ENCODE data around the gene MRAS.
"Not testable (repeated sequence)": the region's sequence is repeated elsewhere in the genome, so short reads cannot be mapped to it uniquely, and the experiment has no call there.

Gene MRAS

DNA sequence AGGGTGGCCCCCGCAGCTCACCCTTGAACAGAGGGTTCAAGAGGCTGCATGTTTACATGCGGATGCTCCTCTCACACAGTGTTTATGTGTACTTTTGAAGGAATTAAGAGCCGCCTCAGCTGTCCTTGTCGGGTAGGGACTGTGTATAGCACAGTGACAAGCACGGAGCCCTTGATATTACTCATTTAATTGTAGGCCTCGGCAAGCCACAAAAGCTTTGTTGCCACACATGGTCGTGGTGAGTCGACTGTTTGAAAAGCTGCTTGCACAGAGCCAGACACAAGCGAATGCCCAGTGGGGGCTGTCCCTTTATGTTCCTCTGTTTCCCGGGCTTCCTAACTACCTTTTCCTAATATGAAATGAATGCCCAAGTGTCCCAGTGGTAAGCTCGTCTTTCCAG, 90.5 kb downstream of the MRAS start:
- FAIRE-seq (no peak), DNase-seq (ENCODE audit: extremely low spot score, insufficient read length, low read depth) (no peak)

DNA sequence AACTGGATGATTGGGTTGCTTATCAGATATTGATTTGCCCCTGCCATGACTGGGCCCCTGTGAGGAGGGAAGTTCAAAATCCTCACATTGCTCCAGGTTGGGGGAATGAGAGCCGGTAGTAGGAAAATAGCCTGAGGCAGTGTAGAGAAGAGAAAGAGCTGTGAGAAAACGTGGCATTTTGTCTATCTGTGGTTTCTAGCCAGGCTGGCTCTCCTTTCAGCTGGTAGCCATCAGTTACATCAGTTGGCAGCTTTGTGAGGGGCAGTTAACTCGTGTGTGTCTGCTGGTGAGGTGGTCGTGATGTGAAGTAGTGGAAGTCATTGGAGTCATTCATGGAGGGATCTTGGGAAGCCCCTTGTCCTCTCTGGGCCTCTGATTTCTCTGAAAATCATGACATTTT, 91.3 kb downstream of the MRAS start:
- DNase-seq (ENCODE audit: extremely low spot score, insufficient read length, low read depth) (no peak), FAIRE-seq (no peak)

DNA sequence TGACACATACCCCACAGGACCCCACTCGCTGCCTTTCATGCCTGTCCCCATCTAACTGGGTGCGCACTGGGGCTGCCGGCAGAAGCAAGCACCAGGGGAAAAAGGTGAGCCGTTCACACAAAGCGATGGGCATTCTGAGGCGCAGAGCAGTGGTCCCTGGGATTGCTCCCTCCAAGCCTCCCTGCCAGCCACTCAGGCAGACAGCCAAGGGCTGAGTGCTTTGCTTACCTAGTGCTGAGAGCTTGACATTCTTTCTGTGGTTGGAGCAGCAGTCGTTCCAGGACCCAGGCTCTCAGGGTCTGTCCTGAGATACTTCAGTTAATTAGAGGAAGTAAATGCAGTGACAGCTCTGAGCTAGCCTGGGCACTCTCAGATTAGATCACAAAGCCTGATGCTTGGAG, 91.7 kb downstream of the MRAS start:
- no peak for FAIRE-seq

DNA sequence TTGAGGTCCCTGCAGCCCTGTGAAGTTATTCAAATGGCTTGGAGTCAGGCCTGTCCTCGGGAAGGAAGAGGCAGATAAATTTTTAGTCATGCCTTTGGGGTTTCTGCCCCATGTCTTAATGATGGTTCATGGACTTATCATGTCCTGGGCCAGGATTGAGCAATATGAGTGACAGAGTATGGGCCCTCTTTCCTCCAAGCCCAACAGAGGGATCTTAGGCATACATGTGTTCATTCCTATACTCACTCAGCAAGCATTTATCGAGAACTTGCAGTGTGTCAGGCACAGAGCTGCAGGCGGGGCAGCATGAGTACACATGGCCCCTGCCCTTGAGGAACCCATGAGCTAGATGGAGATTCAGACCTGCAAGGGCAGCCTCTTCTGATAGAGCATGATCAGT, 92.2 kb downstream of the MRAS start:
- FAIRE-seq (no peak), DNase-seq (ENCODE audit: extremely low spot score, insufficient read length, low read depth) (no peak)

More for the DNA sequence above, 91.7 kb downstream of the MRAS start:
- DNase-seq (ENCODE audit: extremely low spot score, insufficient read length, low read depth), result no peak

GRCh38 chr3:138441256-138441655, 92.9 kb downstream of the MRAS start:
- DNase-seq (ENCODE audit: extremely low spot score, insufficient read length, low read depth) (no peak), FAIRE-seq (no peak)

DNA sequence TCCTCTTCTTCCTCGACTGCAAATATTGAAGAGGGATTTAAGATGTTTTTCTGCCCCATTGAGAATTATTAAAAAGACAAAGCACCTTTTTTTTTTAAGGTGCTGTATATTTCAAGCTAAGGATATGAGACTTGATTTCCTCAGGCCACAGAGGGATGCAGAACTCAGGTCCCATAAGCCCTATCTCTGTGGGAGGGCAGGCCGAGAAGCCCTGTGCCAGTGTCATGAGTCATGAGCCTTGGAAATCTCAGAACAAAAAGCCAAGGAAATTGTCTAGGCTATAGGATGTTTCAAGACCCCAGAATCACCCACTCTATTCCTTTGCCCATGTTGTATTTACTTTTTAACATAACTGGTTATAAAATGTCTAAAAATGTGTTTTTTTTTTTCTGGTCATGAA, 93.4 kb downstream of the MRAS start:
- DNase-seq (ENCODE audit: extremely low spot score, insufficient read length, low read depth), result no peak
- no peak for FAIRE-seq

DNA sequence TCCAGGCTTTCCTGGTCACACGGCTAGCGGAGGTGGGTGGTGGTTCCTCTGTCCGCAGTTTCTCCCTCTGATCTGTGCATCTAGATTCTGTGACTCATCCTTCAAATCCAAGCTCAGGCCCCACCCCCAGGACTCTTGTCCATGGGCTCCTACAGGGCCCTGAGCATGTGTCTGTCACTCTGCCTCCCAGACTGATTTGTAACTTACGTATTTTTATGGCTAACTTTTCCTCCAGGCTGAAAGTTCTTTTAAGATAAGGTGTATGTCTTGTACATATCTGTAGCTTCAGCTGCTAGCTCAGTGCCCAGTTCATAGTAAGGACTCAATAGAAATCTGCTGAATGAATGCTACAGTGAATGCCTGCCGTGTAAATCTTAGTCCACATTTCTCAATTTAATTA, 94.1 kb downstream of the MRAS start:
- FAIRE-seq (no peak), DNase-seq (ENCODE audit: extremely low spot score, insufficient read length, low read depth) (no peak)

- DNase-seq (ENCODE audit: extremely low spot score, insufficient read length, low read depth) (no peak), FAIRE-seq (no peak)
Observed at GRCh38 chr3:138443091-138443490, 94.7 kb downstream of the MRAS start.

DNA sequence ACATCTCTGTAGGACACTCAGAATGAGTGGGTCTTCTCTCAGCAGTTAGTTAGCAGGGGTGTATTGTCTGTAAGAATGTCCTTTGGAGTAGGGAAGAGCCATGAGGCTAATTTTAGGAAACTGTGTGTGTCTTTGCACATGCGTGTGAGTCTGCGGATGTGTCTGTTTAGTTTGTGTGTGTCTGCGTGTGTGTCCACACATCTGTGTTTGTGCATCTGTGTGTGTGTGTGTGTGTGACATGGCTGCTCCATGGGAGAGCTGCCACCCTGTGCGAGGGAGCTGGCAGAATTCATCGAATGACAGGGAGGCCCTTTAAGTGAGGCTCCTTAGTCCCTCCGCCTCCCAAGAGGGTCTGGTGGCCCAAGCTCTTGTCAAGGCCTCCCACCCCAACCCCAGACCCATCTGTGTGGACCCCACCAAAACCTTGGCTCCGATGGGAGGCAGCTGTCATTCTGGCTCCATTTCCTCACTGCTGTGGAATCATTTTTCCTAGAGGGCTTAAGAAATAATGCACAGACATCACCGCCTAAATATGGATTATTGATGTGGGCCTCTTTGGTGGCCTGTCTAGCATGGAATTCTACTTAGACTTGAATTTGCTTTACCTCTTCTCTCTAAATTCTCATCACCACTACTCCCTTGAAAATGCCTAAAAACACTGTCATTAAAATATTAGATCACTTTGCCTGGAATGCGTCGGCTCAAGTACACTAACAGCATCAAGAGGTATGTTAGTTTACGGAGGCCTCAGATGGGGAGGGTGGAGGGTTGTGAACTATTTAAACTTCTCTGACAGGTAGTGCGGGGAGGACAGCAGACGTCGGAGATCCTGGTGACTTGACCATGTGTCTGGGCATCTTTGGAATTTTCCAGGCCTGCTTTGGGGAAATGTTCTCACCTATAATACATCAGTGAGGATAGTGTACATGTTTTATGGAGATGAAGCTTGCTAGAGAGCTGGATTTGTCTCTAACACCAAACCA, 95.4 kb downstream of the MRAS start:
- FAIRE-seq (no peak), DNase-seq (ENCODE audit: extremely low spot score, insufficient read length, low read depth) (no peak)

GRCh38 chr3:138445236-138445635, 96.9 kb downstream of the MRAS start:
- DNase-seq (ENCODE audit: extremely low spot score, insufficient read length, low read depth), result no peak
- FAIRE-seq, result no peak

DNA sequence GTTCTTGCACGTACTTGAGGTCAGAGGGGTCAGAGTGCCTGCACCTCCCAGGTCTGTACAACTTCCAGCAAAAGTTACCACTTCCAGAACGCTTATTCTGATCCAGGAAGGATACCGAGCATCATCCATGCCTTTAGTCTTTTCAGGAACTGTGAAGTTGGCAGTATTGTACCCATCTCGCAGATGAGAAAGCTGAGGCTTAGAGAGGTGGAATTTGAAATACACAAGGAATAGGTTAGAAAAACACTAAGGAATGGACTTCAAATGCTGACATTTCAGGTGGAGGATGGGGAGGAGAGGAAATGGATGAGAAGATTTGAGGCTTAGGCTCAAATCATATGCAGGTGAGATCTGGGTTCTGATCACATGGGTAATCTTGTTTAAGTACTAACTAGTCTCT, 97.3 kb downstream of the MRAS start:
- no peak for FAIRE-seq
- DNase-seq (ENCODE audit: extremely low spot score, insufficient read length, low read depth), result no peak

DNA sequence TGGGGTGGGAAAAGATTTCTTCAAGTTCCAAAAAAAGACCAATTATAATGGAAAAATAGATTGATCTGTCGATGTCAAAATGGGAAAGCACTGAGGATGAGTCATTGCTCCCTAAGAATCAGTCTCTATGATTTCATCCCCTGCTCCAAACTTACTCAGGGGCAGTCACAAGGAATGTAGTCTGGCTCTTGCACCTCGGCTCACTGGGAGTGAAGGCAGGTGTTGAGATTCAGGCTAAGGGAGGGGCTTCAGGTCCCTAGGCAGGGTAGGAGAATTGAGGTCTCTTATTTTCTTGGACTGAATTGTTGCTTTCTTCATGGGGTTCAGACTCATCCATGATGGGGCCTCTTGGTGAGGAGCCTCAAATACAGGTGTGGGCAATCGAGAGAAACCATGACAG, 100.3 kb downstream of the MRAS start:
- no peak for FAIRE-seq
- no peak for DNase-seq (ENCODE audit: extremely low spot score, insufficient read length, low read depth)

GRCh38 chr3:138449490-138449889, 101.1 kb downstream of the MRAS start:
- FAIRE-seq, result no peak
- DNase-seq (ENCODE audit: extremely low spot score, insufficient read length, low read depth), result no peak

DNA sequence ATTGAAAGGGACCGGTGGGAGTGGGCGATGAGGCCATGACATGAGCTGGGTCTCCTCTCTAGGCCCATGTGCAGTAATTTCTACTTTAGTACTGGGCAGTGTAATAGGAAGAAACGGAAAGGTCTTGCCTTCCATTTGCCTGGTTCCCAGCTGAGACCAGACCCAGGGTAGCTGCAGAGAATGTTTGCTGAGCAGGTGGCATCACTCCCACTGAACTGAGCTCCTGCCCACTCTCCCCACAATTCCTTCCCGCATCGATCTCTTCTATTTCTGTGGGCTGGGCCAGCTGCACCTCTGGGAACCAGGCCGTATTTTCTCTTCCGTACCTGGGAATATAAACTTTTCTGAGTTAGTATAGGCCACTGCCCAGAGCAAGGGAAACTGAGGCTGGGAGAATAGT, 101.8 kb downstream of the MRAS start:
- no peak for FAIRE-seq
- DNase-seq (ENCODE audit: extremely low spot score, insufficient read length, low read depth), result no peak

GRCh38 chr3:138450704-138451424, 102.5 kb downstream of the MRAS start:
- FAIRE-seq (no peak), DNase-seq (ENCODE audit: extremely low spot score, insufficient read length, low read depth) (no peak)

DNA sequence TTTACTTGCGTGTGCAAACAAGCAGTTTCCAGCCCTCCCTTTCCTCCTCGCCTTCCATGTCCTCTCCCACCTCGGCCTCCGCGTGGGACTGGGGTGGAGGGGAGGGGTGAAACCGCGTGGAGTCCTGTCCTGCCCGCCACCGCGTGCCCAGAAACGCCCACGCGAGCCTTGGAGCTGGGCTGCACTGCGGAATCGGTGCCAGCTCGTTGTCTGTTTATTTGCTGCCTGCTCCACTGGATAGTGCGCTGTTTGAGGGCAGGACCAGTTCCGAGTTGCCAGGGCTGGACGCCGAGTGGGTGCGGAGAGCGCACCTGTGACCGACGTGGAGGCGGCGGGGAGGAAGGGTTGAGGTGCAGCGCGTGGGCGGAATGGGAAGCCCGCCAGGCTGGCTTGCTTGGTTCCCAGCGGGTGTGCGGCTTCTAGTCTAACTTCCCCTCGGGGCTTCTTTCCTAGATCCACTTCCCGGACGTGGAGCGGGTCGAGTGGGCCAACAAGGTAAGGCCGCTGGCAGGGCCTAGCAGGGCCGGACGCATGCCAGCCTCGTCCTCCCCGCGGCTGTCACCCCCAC, 103.3 kb downstream of the MRAS start:
- DNase-seq (ENCODE audit: extremely low spot score, insufficient read length, low read depth) (no peak), FAIRE-seq (no peak)

- DNase-seq (ENCODE audit: extremely low spot score, insufficient read length, low read depth) (no peak), FAIRE-seq (no peak)
Observed at GRCh38 chr3:138452436-138452835, 104.1 kb downstream of the MRAS start.

DNA sequence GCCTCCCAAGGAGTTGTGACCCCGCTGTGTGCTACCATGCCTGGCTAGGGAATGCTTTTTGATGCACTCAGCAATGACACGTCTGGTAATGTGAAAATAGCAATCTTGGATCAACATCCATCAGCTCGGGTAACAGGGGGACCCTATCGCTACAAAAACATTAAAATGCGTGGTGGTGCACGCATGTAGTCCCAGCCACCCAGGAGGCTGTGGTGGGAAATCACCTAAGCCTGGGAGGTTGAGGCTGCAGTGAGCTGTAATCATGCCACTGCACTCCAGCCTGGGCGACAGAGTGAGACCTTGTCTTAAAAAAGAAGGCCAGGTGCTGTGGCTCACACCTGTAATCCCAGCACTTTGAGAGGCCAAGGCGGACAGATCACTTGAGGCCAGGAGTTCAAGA, 105.6 kb downstream of the MRAS start:
- not testable (repeated sequence) for DNase-seq (ENCODE audit: extremely low spot score, insufficient read length, low read depth); FAIRE-seq

All from GM18507 (cell line).